H9 (cell line): ENCODE results near the gene ERN1. TPM values are rescaled to one million over a fixed set of nuclear protein-coding genes. Genes with fewer than 3 reads are reported as not detected.

Experiments used
- DNase-seq: peaks from one replicate; pipeline ENCODE4 v3.0.0-alpha.2; 2017
- H2AFZ ChIP-seq: one replicate; pipeline ENCODE4 v1.6.1; 2013; ENCODE audit warnings: mild to moderate bottlenecking, low read length, control low read depth, moderate library complexity
- H2AK5ac ChIP-seq: 2 replicates; pipeline ENCODE4 v1.6.1; 2013; ENCODE audit warnings: low read length, control low read depth, mixed read lengths; ENCODE audit not compliant: insufficient read length
- H2BK120ac ChIP-seq: one replicate; pipeline ENCODE4 v1.6.1; 2013; ENCODE audit warnings: low read depth, mild to moderate bottlenecking, low read length, control low read depth, inconsistent platforms; ENCODE audit not compliant: poor library complexity, severe bottlenecking
- H2BK12ac ChIP-seq: 2 replicates; pipeline ENCODE4 v1.6.1; 2013; ENCODE audit warnings: low read length, control low read depth, mixed read lengths, low read depth; ENCODE audit not compliant: insufficient read length
- H2BK15ac ChIP-seq: 2 replicates; pipeline ENCODE4 v1.6.1; 2013; ENCODE audit warnings: low read depth, low read length, control low read depth
- H2BK20ac ChIP-seq: one replicate; pipeline ENCODE4 v1.6.1; 2013; ENCODE audit warnings: low read depth, mild to moderate bottlenecking, low read length, control low read depth, inconsistent platforms; ENCODE audit not compliant: poor library complexity, severe bottlenecking
- H2BK5ac ChIP-seq: 2 replicates; pipeline ENCODE4 v1.6.1; 2013; ENCODE audit warnings: low read length, control low read depth, mixed read lengths; ENCODE audit not compliant: insufficient read length
- H3K14ac ChIP-seq: 2 replicates; pipeline ENCODE4 v1.6.1; 2013; ENCODE audit warnings: low read length, control low read depth; ENCODE audit not compliant: insufficient read depth
- H3K18ac ChIP-seq: 2 replicates; pipeline ENCODE4 v1.6.1; 2013; ENCODE audit warnings: low read depth, mild to moderate bottlenecking, mixed read lengths, low read length, control low read depth; ENCODE audit not compliant: insufficient read length
- H3K23ac ChIP-seq: 2 replicates; pipeline ENCODE4 v1.6.1; 2013; ENCODE audit warnings: low read length, control low read depth, mixed read lengths, low read depth; ENCODE audit not compliant: insufficient read length
- H3K23me2 ChIP-seq: 2 replicates; pipeline ENCODE4 v1.6.1; 2013; ENCODE audit warnings: low read depth, mild to moderate bottlenecking, mixed read lengths, low read length, control low read depth; ENCODE audit not compliant: insufficient read length, poor library complexity, severe bottlenecking
- H3K27ac ChIP-seq: 2 replicates; pipeline ENCODE4 v1.5.1; 2013; ENCODE audit warnings: low read length, control low read depth, mixed read lengths, low read depth; ENCODE audit not compliant: insufficient read length
- H3K27me3 ChIP-seq: 2 replicates; pipeline ENCODE4 v1.6.1; 2013; ENCODE audit warnings: low read length, control low read depth, inconsistent platforms; ENCODE audit not compliant: insufficient read depth
- H3K4ac ChIP-seq: 2 replicates; pipeline ENCODE4 v1.6.1; 2013; ENCODE audit warnings: low read depth, mild to moderate bottlenecking, control low read depth, inconsistent platforms, low read length, moderate library complexity
- H3K4me1 ChIP-seq: 2 replicates; pipeline ENCODE4 v1.6.1; 2013; ENCODE audit warnings: low read length, control low read depth, inconsistent platforms; ENCODE audit not compliant: insufficient read depth
- H3K4me2 ChIP-seq: 2 replicates; pipeline ENCODE4 v1.6.1; 2013; ENCODE audit warnings: low read length, control low read depth, mixed read lengths; ENCODE audit not compliant: insufficient read length, insufficient read depth
- H3K56ac ChIP-seq: 2 replicates; pipeline ENCODE4 v1.6.1; 2013; ENCODE audit warnings: low read depth, mild to moderate bottlenecking, mixed read lengths, low read length, control low read depth; ENCODE audit not compliant: insufficient read length
- H3K79me1 ChIP-seq: 2 replicates; pipeline ENCODE4 v1.6.1; 2013; ENCODE audit warnings: low read depth, mild to moderate bottlenecking, moderate library complexity, low read length, control low read depth, inconsistent platforms; ENCODE audit not compliant: insufficient read depth, poor library complexity, severe bottlenecking
- H3K79me2 ChIP-seq: 2 replicates; pipeline ENCODE4 v1.6.1; 2013; ENCODE audit warnings: low read length, control low read depth, inconsistent platforms; ENCODE audit not compliant: insufficient read depth
- H3K9ac ChIP-seq: 2 replicates; pipeline ENCODE4 v1.6.1; 2013; ENCODE audit warnings: low read length, control low read depth, mixed read lengths; ENCODE audit not compliant: insufficient read length; ENCODE audit errors: extremely low read depth
- H3K9me3 ChIP-seq: one replicate; pipeline ENCODE4 v1.6.1; 2013; ENCODE audit warnings: low read depth, low read length, inconsistent platforms; ENCODE audit not compliant: control insufficient read depth
- H3T11ph ChIP-seq: one replicate; pipeline ENCODE4 v1.6.1; 2013; ENCODE audit warnings: mild to moderate bottlenecking, low read length, control low read depth, inconsistent platforms
- H4K20me1 ChIP-seq: one replicate; pipeline ENCODE4 v1.6.1; 2013; ENCODE audit not compliant: control insufficient read depth, insufficient read length, insufficient read depth
- H4K5ac ChIP-seq: 2 replicates; pipeline ENCODE4 v1.6.1; 2013; ENCODE audit warnings: low read depth, mild to moderate bottlenecking, mixed read lengths, low read length, control low read depth; ENCODE audit not compliant: insufficient read length
- H4K8ac ChIP-seq: replicated peaks from 2 replicates; pipeline ENCODE4 v1.6.1; 2013; ENCODE audit warnings: low read length, control low read depth, mixed read lengths, low read depth; ENCODE audit not compliant: insufficient read length
- H4K91ac ChIP-seq: 2 replicates; pipeline ENCODE4 v1.6.1; 2013; ENCODE audit warnings: low read depth, mild to moderate bottlenecking, moderate library complexity, mixed read lengths, low read length, control low read depth; ENCODE audit not compliant: insufficient read length
- H3K27ac Mint-ChIP-seq, 3 experiments: 2 replicates in 2 of 3; 3 replicates in 1 of 3; pipeline ENCODE4 v1.8.0; 2020 to 2021; ENCODE audit warnings: mixed read lengths in 3 of 3, mild to moderate bottlenecking in 1 of 3, moderate library complexity in 1 of 3
- H3K27me3 Mint-ChIP-seq: 2 replicates; pipeline ENCODE4 v1.8.0; 2021; ENCODE audit warnings: low read depth, mild to moderate bottlenecking, moderate library complexity, mixed read lengths
- H3K36me3 Mint-ChIP-seq, 3 experiments: 2 replicates in 2 of 3; 3 replicates in 1 of 3; pipeline ENCODE4 v1.8.0; 2020 to 2021; ENCODE audit warnings: low read depth in 3 of 3, mixed read lengths in 3 of 3; ENCODE audit not compliant: insufficient read depth in 1 of 3
- H3K4me1 Mint-ChIP-seq, 2 experiments: 2 replicates each; pipeline ENCODE4 v1.8.0; 2020; ENCODE audit warnings: mixed read lengths in 2 of 2
- H3K4me3 Mint-ChIP-seq, 2 experiments: 2 replicates in 1 of 2; 3 replicates in 1 of 2; pipeline ENCODE4 v1.8.0; 2020 to 2021; ENCODE audit warnings: mild to moderate bottlenecking in 2 of 2, mixed read lengths in 2 of 2, moderate library complexity in 1 of 2
- H3K9me3 Mint-ChIP-seq, 2 experiments: 2 replicates in 1 of 2; 3 replicates in 1 of 2; pipeline ENCODE4 v1.8.0; 2020; ENCODE audit warnings: mild to moderate bottlenecking in 2 of 2, mixed read lengths in 2 of 2, moderate library complexity in 1 of 2
- WGBS: extraction: QIAGEN DNeasy Blood & Tissue Kit; methylation state at CpG from one replicate; pipeline ENCODE4 v1.1.7; 2013; ENCODE audit warnings: missing lambda C conversion rate, low lambda C conversion rate, mixed read lengths; ENCODE audit not compliant: insufficient read length; ENCODE audit errors: extremely low coverage; 5-methylcytosine and 5-hydroxymethylcytosine counted together
- total RNA-seq: library from RNA; stranded (reverse); gene quantifications from 2 replicates; pipeline ENCODE4 v1.2.1, GENCODE V29; 2021
- TF ChIP-seq, protein P1 (sequence below): fragments of 200-600 bp; sonication (generic); conservative IDR thresholded peaks from 3 replicates; pipeline ENCODE4 v1.8.0; 2021; ENCODE audit warnings: antibody characterized with exemption, mild to moderate bottlenecking

The ERN1 gene
- total RNA-seq, 1 experiment from 2014 or later = 5.0 TPM

DNA sequence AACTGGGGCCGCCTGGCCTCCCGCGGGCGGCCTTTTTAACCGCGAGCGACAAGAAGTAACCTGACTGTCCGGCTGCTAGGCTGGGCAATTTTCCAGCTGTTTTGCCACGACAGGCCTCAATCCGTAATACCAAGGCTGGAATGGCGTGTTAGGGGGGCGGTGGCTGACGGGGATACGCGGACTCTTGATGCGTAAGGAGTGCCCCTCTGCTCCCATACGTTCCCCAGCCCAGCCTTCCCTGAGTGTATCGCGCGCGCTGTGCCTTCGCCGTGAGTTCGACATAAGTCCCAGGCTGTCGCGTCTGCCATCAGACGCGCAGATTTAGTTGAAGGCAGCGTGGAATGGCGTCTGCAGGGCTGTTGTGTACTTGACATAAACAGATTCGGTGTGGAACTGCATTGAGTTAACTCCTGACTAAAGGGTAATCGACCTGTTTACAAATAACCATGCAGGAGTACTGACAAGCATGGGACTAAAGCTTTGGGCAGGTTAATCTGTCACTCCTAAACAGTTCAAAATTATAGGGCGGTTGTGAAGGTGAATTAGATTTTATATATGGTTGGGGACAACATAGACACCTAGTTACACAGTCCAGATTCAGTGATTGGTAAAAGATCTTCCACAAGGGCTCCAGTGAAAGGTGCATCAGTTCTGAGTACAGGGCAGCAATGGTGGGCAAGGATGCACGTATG is 16.6 kb upstream of the ERN1 start:
- Histone ChIP-seq H2BK20ac (no peak overlapping the region), H2BK15ac (no peak overlapping the region), H3K23me2 (peaks cover 7% of the 10 kb centered on the region), H3K79me1 (no peaks in the 10 kb centered on the region), H3K4me1 (no peaks in the 10 kb centered on the region; the same call in 1 of the 2 replicates), H3K56ac (peak overlapping the region; percentile 15), H4K5ac (peak overlapping the region; percentile 74), H3K4ac (no peak overlapping the region; the same call in 1 of the 2 replicates), H2BK5ac (no peak overlapping the region), H3K18ac (peak overlapping the region; percentile 94), H3K27ac (peak overlapping the region; percentile 75), H3K14ac (peak overlapping the region; percentile 91), H2AFZ (no peak overlapping the region), H3K79me2 (no peaks in the 10 kb centered on the region), H2BK12ac (no peak overlapping the region), H4K8ac (no peak overlapping the region), H3K23ac (no peak overlapping the region), H3K4me2 (peak overlapping the region; percentile 89), H3K27me3 (no peaks in the 10 kb centered on the region), H2AK5ac (no peak overlapping the region), H4K91ac (no peak overlapping the region), H3T11ph (no peak overlapping the region), H2BK120ac (no peak overlapping the region), H3K9ac (peak overlapping the region; percentile 99), H3K9me3 (no peaks in the 10 kb centered on the region), H4K20me1 (no peaks in the 10 kb centered on the region)
- TF ChIP-seq, protein P1, sequence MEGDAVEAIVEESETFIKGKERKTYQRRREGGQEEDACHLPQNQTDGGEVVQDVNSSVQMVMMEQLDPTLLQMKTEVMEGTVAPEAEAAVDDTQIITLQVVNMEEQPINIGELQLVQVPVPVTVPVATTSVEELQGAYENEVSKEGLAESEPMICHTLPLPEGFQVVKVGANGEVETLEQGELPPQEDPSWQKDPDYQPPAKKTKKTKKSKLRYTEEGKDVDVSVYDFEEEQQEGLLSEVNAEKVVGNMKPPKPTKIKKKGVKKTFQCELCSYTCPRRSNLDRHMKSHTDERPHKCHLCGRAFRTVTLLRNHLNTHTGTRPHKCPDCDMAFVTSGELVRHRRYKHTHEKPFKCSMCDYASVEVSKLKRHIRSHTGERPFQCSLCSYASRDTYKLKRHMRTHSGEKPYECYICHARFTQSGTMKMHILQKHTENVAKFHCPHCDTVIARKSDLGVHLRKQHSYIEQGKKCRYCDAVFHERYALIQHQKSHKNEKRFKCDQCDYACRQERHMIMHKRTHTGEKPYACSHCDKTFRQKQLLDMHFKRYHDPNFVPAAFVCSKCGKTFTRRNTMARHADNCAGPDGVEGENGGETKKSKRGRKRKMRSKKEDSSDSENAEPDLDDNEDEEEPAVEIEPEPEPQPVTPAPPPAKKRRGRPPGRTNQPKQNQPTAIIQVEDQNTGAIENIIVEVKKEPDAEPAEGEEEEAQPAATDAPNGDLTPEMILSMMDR = no peak
- Mint-ChIP-seq H3K36me3 (peaks cover 0 to 18% (median 10%) of the 10 kb centered on the region in 3 experiments; a peak in 6 of 7 replicates), H3K27ac (no peak overlapping the region; a peak in 3 of 7 replicates), H3K9me3 (no peaks in the 10 kb centered on the region; a peak in 1 of 5 replicates), H3K4me1 (peaks cover 16 to 21% of the 10 kb centered on the region in 2 experiments), H3K4me3 (no peak overlapping the region), H3K27me3 (no peaks in the 10 kb centered on the region; the same call in 1 of the 2 replicates)
- peak; percentile 63 for DNase-seq
- no CpG with 5 or more reads among the region's 34 CpGs for whole genome bisulfite sequencing
